GM12878 (cell line): Measurements from ENCODE around the gene PSPN. TPM values are rescaled to one million over a fixed set of nuclear protein-coding genes. Genes with fewer than 3 reads are reported as not detected.

Experiments used
- BCLAF1 ChIP-seq: fragments of 450-650 bp; IDR thresholded peaks from 2 replicates; pipeline ENCODE4 v1.6.1; 2017; ENCODE audit warnings: antibody characterized with exemption, mild to moderate bottlenecking, moderate library complexity
- BRCA1 ChIP-seq: IDR thresholded peaks from 2 replicates; pipeline ENCODE4 v1.6.1; 2011; ENCODE audit warnings: low read depth, low read length, improper control_type of control experiment
- CEBPZ ChIP-seq: fragments of 150-350 bp; IDR thresholded peaks from 2 replicates; pipeline ENCODE4 v1.6.1; 2016; ENCODE audit warnings: low read depth, low read length
- CTCF ChIP-seq, 3 experiments: IDR thresholded peaks in 2 of 3; conservative IDR thresholded peaks in 1 of 3; 2 replicates each; pipeline ENCODE4 v1.5.1; 2011; ENCODE audit warnings: low read depth in 3 of 3, low read length in 3 of 3, mild to moderate bottlenecking in 3 of 3, control low read depth in 2 of 3, moderate library complexity in 2 of 3, inconsistent platforms in 1 of 3, mixed read lengths in 1 of 3; ENCODE audit not compliant: control insufficient read depth in 2 of 3, insufficient read depth in 1 of 3; ENCODE audit errors: extremely low read depth in 1 of 3
- EGR1 ChIP-seq, 2 experiments: IDR thresholded peaks; 1 replicate in 1 of 2; 2 replicates in 1 of 2; pipeline ENCODE4 v1.6.1; 2011 to 2012; ENCODE audit warnings: low read depth in 2 of 2, low read length in 2 of 2, borderline replicate concordance in 1 of 2, mild to moderate bottlenecking in 1 of 2, moderate library complexity in 1 of 2
- EP300 ChIP-seq, 2 experiments: fragments of 150-350 bp in 1 of 2; IDR thresholded peaks; 2 replicates each; pipeline ENCODE4 v1.6.1; 2011 to 2012; ENCODE audit warnings: low read depth in 2 of 2, low read length in 2 of 2, borderline replicate concordance in 1 of 2, improper control_type of control experiment in 1 of 2, inconsistent platforms in 1 of 2; ENCODE audit not compliant: control insufficient read depth in 1 of 2
- GABPA ChIP-seq: IDR thresholded peaks from 2 replicates; pipeline ENCODE4 v1.6.1; 2014; ENCODE audit warnings: antibody characterized with exemption, low read depth, mild to moderate bottlenecking, inconsistent platforms
- MEF2A ChIP-seq: IDR thresholded peaks from 2 replicates; pipeline ENCODE4 v1.6.1; 2011; ENCODE audit warnings: low read depth, mild to moderate bottlenecking, low read length, moderate library complexity; ENCODE audit not compliant: insufficient read depth
- MLLT1 ChIP-seq: fragments of 450-650 bp; IDR thresholded peaks from 2 replicates; pipeline ENCODE4 v1.6.1; 2016; ENCODE audit warnings: mild to moderate bottlenecking
- NR2C1 ChIP-seq: fragments of 450-650 bp; IDR thresholded peaks from 2 replicates; pipeline ENCODE4 v1.6.1; 2017; ENCODE audit warnings: antibody characterized with exemption, mild to moderate bottlenecking, moderate library complexity
- POU2F2 ChIP-seq: IDR thresholded peaks from 3 replicates; pipeline ENCODE4 v1.6.1; 2011; ENCODE audit warnings: low read depth, mild to moderate bottlenecking, low read length, borderline replicate concordance
- SIX5 ChIP-seq: IDR thresholded peaks from 2 replicates; pipeline ENCODE4 v1.6.1; 2011; ENCODE audit warnings: mild to moderate bottlenecking, low read depth, low read length, moderate library complexity; ENCODE audit not compliant: severe bottlenecking
- SMAD1 ChIP-seq: fragments of 450-650 bp; IDR thresholded peaks from 2 replicates; pipeline ENCODE4 v1.6.1; 2018; ENCODE audit warnings: mild to moderate bottlenecking, low read depth; ENCODE audit not compliant: partially characterized antibody
- SMC3 ChIP-seq: IDR thresholded peaks from 2 replicates; pipeline ENCODE4 v1.6.1; 2011; ENCODE audit warnings: low read length, improper control_type of control experiment, borderline replicate concordance
- ZBTB33 ChIP-seq: fragments of 450-650 bp; IDR thresholded peaks from 2 replicates; pipeline ENCODE4 v1.6.1; 2017; ENCODE audit warnings: mild to moderate bottlenecking
- ZZZ3 ChIP-seq: IDR thresholded peaks from 2 replicates; pipeline ENCODE4 v1.6.1; 2011; ENCODE audit warnings: low read depth; ENCODE audit not compliant: control insufficient read depth, insufficient read length
- polyA plus RNA-seq, 11 experiments: library from polyadenylated mRNA; depleted of rRNA in 4 of 11; unstranded in 6 of 11; stranded (reverse) in 5 of 11; fragments of >200 nt; fragmentation: Nextera tagmentation in 4 of 11; fragmentation: Illumina TruSeq in 1 of 11; extraction: Ambion mirVana in 4 of 11; extraction: Trizol in 1 of 11; gene quantifications; 1 replicate in 1 of 11; 2 replicates in 10 of 11; pipeline versions ENCODE4 v1.2.1 to v1.2.3, GENCODE V29; 2011 to 2016; ENCODE audit warnings: inconsistent platforms in 2 of 11, missing spikeins in 2 of 11, low read depth in 1 of 11
- total RNA-seq, 4 experiments: library from RNA; depleted of rRNA in 3 of 4; stranded (reverse); fragments of >200 nt in 3 of 4; fragmentation: Illumina TruSeq in 1 of 4; extraction: Trizol in 1 of 4; gene quantifications; 2 replicates each; pipeline versions ENCODE4 v1.2.1 to v1.2.3, GENCODE V29; 2013 to 2021

The PSPN gene
- total and polyA plus RNA-seq, 10 of the 15 experiments (the other 5 are each of a cell fraction or from before 2014, with no cell fraction given), result 0.27 to 1.2 (median 0.66) TPM

- TF ChIP-seq BCLAF1, result no peak
- no peak for TF ChIP-seq CTCF (IDR thresholded peaks at IDR 0.05 in 2 of 3, conservative IDR thresholded peaks at IDR 0.05 in 1 of 3; ENCODE audit: control insufficient read depth in 2 of 3, extremely low read depth in 1 of 3, insufficient read depth in 1 of 3, low read depth in 3 of 3, low read length in 3 of 3)
- no peak for TF ChIP-seq ZZZ3
- no peak for TF ChIP-seq EP300 (IDR thresholded peaks at IDR 0.05; ENCODE audit: borderline replicate concordance in 1 of 2, control insufficient read depth in 1 of 2, low read depth in 2 of 2, low read length in 2 of 2)
- TF ChIP-seq GABPA, result no peak; the same call in 1 of the 2 replicates
- no peak for TF ChIP-seq MLLT1
- no peak for TF ChIP-seq POU2F2
- no peak for TF ChIP-seq SIX5
- TF ChIP-seq CEBPZ, result peak; percentile 98
- no peak for TF ChIP-seq ZBTB33
- TF ChIP-seq EGR1 (IDR thresholded peaks at IDR 0.05; ENCODE audit: borderline replicate concordance in 1 of 2, low read depth in 2 of 2, low read length in 2 of 2), result peak in 1 of 2 experiments; percentile 73; a peak in 1 of 3 replicates
- TF ChIP-seq NR2C1, result peak; percentile 72
- no peak for TF ChIP-seq SMC3
- TF ChIP-seq BRCA1, result no peak
- TF ChIP-seq MEF2A, result no peak
- no peak for TF ChIP-seq SMAD1
These were observed 3.1 kb downstream of the PSPN start, which contains the start of gene ALKBH7 (continued) for GRCh38 chr19:6372594-6373095.
